MM.1S (cell line): ENCODE data around the gene MAPK12.

ENCODE experiments used
- DNase-seq: peaks from one replicate; pipeline ENCODE4 v3.0.0-alpha.2; 2015
- H2AFZ ChIP-seq: fragments of 300-600 bp; sonication (generic); 2 replicates; pipeline ENCODE4 v1.6.0; 2016; ENCODE audit warnings: antibody characterized with exemption, low read length
- H3F3A ChIP-seq: fragments of 300-600 bp; sonication (generic); 2 replicates; pipeline ENCODE4 v1.6.1; 2016; ENCODE audit warnings: mild to moderate bottlenecking, antibody characterized with exemption, low read length, moderate library complexity, mixed read lengths; ENCODE audit not compliant: insufficient read depth
- H3K27ac ChIP-seq: fragments of 300-600 bp; sonication (generic); 2 replicates; pipeline ENCODE4 v1.5.1; 2016; ENCODE audit warnings: mild to moderate bottlenecking, low read length
- H3K27me3 ChIP-seq: fragments of 300-600 bp; sonication (generic); replicated peaks from 2 replicates; pipeline ENCODE4 v1.6.0; 2016; ENCODE audit warnings: low read length; ENCODE audit not compliant: insufficient read depth
- H3K36me3 ChIP-seq: fragments of 300-600 bp; sonication (generic); replicated peaks from 2 replicates; pipeline ENCODE4 v1.6.1; 2016; ENCODE audit warnings: mild to moderate bottlenecking, low read length, mixed read lengths; ENCODE audit not compliant: insufficient read depth
- H3K4me1 ChIP-seq: fragments of 300-600 bp; sonication (generic); 2 replicates; pipeline ENCODE4 v1.6.1; 2016; ENCODE audit warnings: low read length, mixed read lengths
- H3K4me2 ChIP-seq: fragments of 300-600 bp; sonication (generic); 2 replicates; pipeline ENCODE4 v1.6.0; 2016; ENCODE audit warnings: low read depth, low read length
- H3K4me3 ChIP-seq: fragments of 300-600 bp; sonication (generic); 2 replicates; pipeline ENCODE4 v1.5.1; 2016; ENCODE audit warnings: low read length, mixed read lengths
- H3K79me2 ChIP-seq: fragments of 300-600 bp; sonication (generic); 2 replicates; pipeline ENCODE4 v1.6.1; 2016; ENCODE audit warnings: mixed run types, low read length, mixed read lengths
- H3K9ac ChIP-seq: fragments of 300-600 bp; sonication (generic); 2 replicates; pipeline ENCODE4 v1.6.1; 2016; ENCODE audit warnings: low read length, mixed read lengths
- H3K9me2 ChIP-seq: fragments of 300-600 bp; sonication (generic); replicated peaks from 2 replicates; pipeline ENCODE4 v1.6.1; 2016; ENCODE audit warnings: mild to moderate bottlenecking, low read length, mixed read lengths; ENCODE audit not compliant: insufficient read depth
- H3K9me3 ChIP-seq: fragments of 300-600 bp; sonication (generic); replicated peaks from 2 replicates; pipeline ENCODE4 v1.6.1; 2016; ENCODE audit warnings: mild to moderate bottlenecking, low read length, mixed read lengths; ENCODE audit not compliant: insufficient read depth
- H4K20me1 ChIP-seq: fragments of 300-600 bp; sonication (generic); 2 replicates; pipeline ENCODE4 v1.6.1; 2016; ENCODE audit warnings: mild to moderate bottlenecking, low read length, moderate library complexity, mixed read lengths; ENCODE audit not compliant: insufficient read depth
- CTCF ChIP-seq: fragments of 300-600 bp; sonication (generic); IDR thresholded peaks from 2 replicates; pipeline ENCODE4 v1.5.1; 2016; ENCODE audit warnings: antibody characterized with exemption, low read length, mixed read lengths
- EZH2 ChIP-seq: fragments of 300-600 bp; sonication (generic); optimal IDR thresholded peaks from 2 replicates; pipeline ENCODE3; 2017; ENCODE audit warnings: low read depth, mild to moderate bottlenecking, antibody characterized with exemption, low read length, mixed read lengths
- EZH2phosphoT487 ChIP-seq: fragments of 300-600 bp; sonication (generic); IDR thresholded peaks from 2 replicates; pipeline ENCODE4 v1.6.1; 2018; ENCODE audit warnings: antibody characterized with exemption, low read length

MAPK12 gene

GRCh38 chr22:50309601-50309991 lies 48.1 kb upstream of the MAPK12 start:
- TF ChIP-seq CTCF (no peak), EZH2phosphoT487 (no peak), EZH2 (no peak)
- Histone ChIP-seq H3K36me3 (no peaks in the 10 kb centered on the region), H3K9me2 (no peaks in the 10 kb centered on the region), H3K27ac (no peak overlapping the region), H3K9ac (no peak overlapping the region), H3F3A (peaks cover 10% of the 10 kb centered on the region), H3K4me1 (peaks cover 22% of the 10 kb centered on the region), H3K79me2 (peaks cover 35% of the 10 kb centered on the region), H2AFZ (no peak overlapping the region), H3K4me2 (no peak overlapping the region), H4K20me1 (no peaks in the 10 kb centered on the region), H3K9me3 (no peaks in the 10 kb centered on the region), H3K27me3 (no peaks in the 10 kb centered on the region), H3K4me3 (no peak overlapping the region)
- DNase-seq, result no peak

- peaks cover 9% of the 10 kb centered on the region for H3F3A ChIP-seq
- peaks cover 22% of the 10 kb centered on the region for H3K4me1 ChIP-seq
- TF ChIP-seq EZH2, result no peak
- TF ChIP-seq CTCF, result no peak
- no peaks in the 10 kb centered on the region for H3K36me3 ChIP-seq
- H3K27me3 ChIP-seq, result no peaks in the 10 kb centered on the region
- H2AFZ ChIP-seq, result no peak overlapping the region
- peak overlapping the region; percentile 17; the same call in 1 of the 2 replicates for H3K9ac ChIP-seq
- H4K20me1 ChIP-seq, result no peaks in the 10 kb centered on the region
- H3K4me3 ChIP-seq, result no peak overlapping the region
- H3K9me2 ChIP-seq, result no peaks in the 10 kb centered on the region
- no peak for DNase-seq
- no peaks in the 10 kb centered on the region for H3K9me3 ChIP-seq
- peak overlapping the region; percentile 55; the same call in 1 of the 2 replicates for H3K27ac ChIP-seq
- H3K4me2 ChIP-seq, result peak overlapping the region; percentile 53
- H3K79me2 ChIP-seq, result peaks cover 36% of the 10 kb centered on the region
These were observed 47.6 kb upstream of the MAPK12 start for GRCh38 chr22:50308986-50309600.

- H4K20me1 ChIP-seq, result no peaks in the 10 kb centered on the region
- peak overlapping the region; percentile 17; the same call in 1 of the 2 replicates for H3K9ac ChIP-seq
- no peaks in the 10 kb centered on the region for H3K9me3 ChIP-seq
- H3K36me3 ChIP-seq, result no peaks in the 10 kb centered on the region
- H3K27ac ChIP-seq, result peak overlapping the region; percentile 55; the same call in 1 of the 2 replicates
- DNase-seq, result no peak
- no peaks in the 10 kb centered on the region for H3K9me2 ChIP-seq
- H3K27me3 ChIP-seq, result no peaks in the 10 kb centered on the region
- peaks cover 33% of the 10 kb centered on the region for H3K79me2 ChIP-seq
- TF ChIP-seq EZH2 (no peak), EZH2phosphoT487 (no peak), CTCF (no peak)
- peak overlapping the region; percentile 53 for H3K4me2 ChIP-seq
- H3K4me1 ChIP-seq, result peaks cover 22% of the 10 kb centered on the region
- peaks cover 9% of the 10 kb centered on the region for H3F3A ChIP-seq
- H3K4me3 ChIP-seq, result no peak overlapping the region
- no peak overlapping the region for H2AFZ ChIP-seq
These were observed 47.1 kb upstream of the MAPK12 start for GRCh38 chr22:50308597-50308935.
